HepG2 (cell line): Measurements from ENCODE around the gene STEAP1B. TPM values are rescaled to one million over a fixed set of nuclear protein-coding genes. Genes with fewer than 3 reads are reported as not detected.

Experiments used
- ATAC-seq: fragments of 200-7000 bp; cut with Tn5 transposase; 3 replicates; pipeline ENCODE4 v1.9.1; 2020; ENCODE audit warnings: mild to moderate bottlenecking, moderate library complexity
- BruUV-seq: library from RNA; stranded (reverse); fragments of 400-500 nt; replicated peaks from 2 replicates; lab custom pipeline; 2021; lab: Mats Ljungman, UMichigan
- CTCF ChIA-PET: fragments of 300-600 bp; formaldehyde crosslinking; extraction: SDS; loops from one replicate; lab custom pipeline; 2021; ENCODE audit warnings: low total read pairs, inconsistent platforms, low intra/inter-chr PET ratio; lab: Yijun Ruan, JAX
- POLR2A ChIA-PET: fragments of 350-600 bp; sonication (Branson Sonifier 250); formaldehyde crosslinking; loops from one replicate; lab custom pipeline; 2020; ENCODE audit warnings: antibody characterized with exemption, inconsistent platforms; lab: Yijun Ruan, JAX
- DNase-seq: peaks from one replicate; pipeline ENCODE4 v3.0.0-alpha.2; 2015; ENCODE audit warnings: low spot score
- FAIRE-seq: peaks from 3 replicates; lab custom pipeline; 2011; peaks lifted over from hg19 to GRCh38; lab: Jason Lieb, UNC
- H2AFZ ChIP-seq: one replicate; pipeline ENCODE4 v1.6.1; 2011; ENCODE audit warnings: low read length, inconsistent platforms
- H3K27ac ChIP-seq: fragments of 300-600 bp; 3 replicates; pipeline ENCODE4 v1.8.0; 2011; ENCODE audit warnings: mixed run types, mild to moderate bottlenecking, mixed read lengths, low read length, inconsistent platforms; ENCODE audit not compliant: insufficient read depth; ENCODE audit errors: extremely low read length
- H3K27me3 ChIP-seq, 2 experiments: fragments of 200-600 bp in 1 of 2; 2 replicates in 1 of 2; 3 replicates in 1 of 2; pipeline versions ENCODE4 v1.6.0 to v1.8.0; 2011; ENCODE audit warnings: low read length in 2 of 2, mild to moderate bottlenecking in 2 of 2, moderate library complexity in 2 of 2, inconsistent platforms in 1 of 2; ENCODE audit not compliant: insufficient read depth in 2 of 2, control insufficient read depth in 1 of 2
- H3K36me3 ChIP-seq, 2 experiments: fragments of 200-600 bp in 1 of 2; replicated peaks in 1 of 2; 2 replicates in 1 of 2; 3 replicates in 1 of 2; pipeline versions ENCODE4 v1.5.1 to v1.8.0; 2011; ENCODE audit warnings: low read length in 2 of 2, inconsistent platforms in 1 of 2; ENCODE audit not compliant: insufficient read depth in 2 of 2, control insufficient read depth in 1 of 2
- H3K4me1 ChIP-seq: 2 replicates; pipeline ENCODE4 v1.5.1; 2012; ENCODE audit warnings: low read length, inconsistent platforms; ENCODE audit not compliant: insufficient read depth
- H3K4me2 ChIP-seq: 2 replicates; pipeline ENCODE4 v1.6.0; 2011; ENCODE audit warnings: low read depth, low read length, inconsistent platforms
- H3K4me3 ChIP-seq, 3 experiments: fragments of 200-600 bp in 1 of 3; sonication (generic), shearing (Covaris generic) in 1 of 3; replicated peaks in 1 of 3; 2 replicates each; pipeline ENCODE4 v1.5.1; 2011 to 2016; ENCODE audit warnings: low read length in 3 of 3, inconsistent platforms in 2 of 3, low read depth in 2 of 3, mild to moderate bottlenecking in 2 of 3, control low read depth in 1 of 3, mixed read lengths in 1 of 3; ENCODE audit not compliant: insufficient read depth in 1 of 3
- H3K79me2 ChIP-seq: one replicate; pipeline ENCODE4 v1.6.1; 2011; ENCODE audit warnings: low read length, inconsistent platforms; ENCODE audit not compliant: insufficient read depth
- H3K9ac ChIP-seq: 2 replicates; pipeline ENCODE4 v1.6.0; 2011; ENCODE audit warnings: mild to moderate bottlenecking, low read depth, low read length, inconsistent platforms; ENCODE audit not compliant: insufficient read depth
- H3K9me3 ChIP-seq: 2 replicates; pipeline ENCODE4 v1.5.1; 2012; ENCODE audit warnings: mild to moderate bottlenecking, low read length
- H4K20me1 ChIP-seq: 2 replicates; pipeline ENCODE4 v1.6.0; 2011; ENCODE audit warnings: inconsistent platforms, mild to moderate bottlenecking, low read length, moderate library complexity; ENCODE audit not compliant: insufficient read depth
- ADNP ChIP-seq: sonication (generic); formaldehyde crosslinking; IDR thresholded peaks from 2 replicates; pipeline ENCODE4 v1.4.0; 2020; ENCODE audit warnings: missing genetic modification reagents
- BHLHE40 ChIP-seq: IDR thresholded peaks from 2 replicates; pipeline ENCODE4 v1.6.1; 2011; ENCODE audit warnings: low read length, improper control_type of control experiment
- CERS6 ChIP-seq: sonication (generic); formaldehyde crosslinking; IDR thresholded peaks from 2 replicates; pipeline ENCODE4 v1.5.0; 2020; ENCODE audit warnings: missing genetic modification reagents
- CREB1 ChIP-seq, 2 experiments: fragments of 450-650 bp in 1 of 2; IDR thresholded peaks; 2 replicates each; pipeline ENCODE4 v1.6.1; 2016 to 2017; ENCODE audit warnings: control low read depth in 1 of 2, mild to moderate bottlenecking in 1 of 2, missing compliant biosample characterization in 1 of 2, missing genetic modification characterization in 1 of 2
- ERF ChIP-seq: IDR thresholded peaks from 2 replicates; pipeline ENCODE4 v1.6.1; 2018; ENCODE audit warnings: missing biosample characterization, missing genetic modification reagents
- FOXK2 ChIP-seq: fragments of 450-650 bp; IDR thresholded peaks from 2 replicates; pipeline ENCODE4 v1.6.1; 2016
- FOXO1 ChIP-seq: sonication (generic); formaldehyde crosslinking; IDR thresholded peaks from 2 replicates; pipeline ENCODE4 v1.4.0; 2020; ENCODE audit warnings: missing genetic modification reagents
- GATAD2A ChIP-seq: IDR thresholded peaks from 2 replicates; pipeline ENCODE4 v1.6.1; 2016
- GPN1 ChIP-seq: sonication (generic); formaldehyde crosslinking; IDR thresholded peaks from 2 replicates; pipeline ENCODE4 v1.5.1; 2020; ENCODE audit warnings: missing genetic modification reagents, borderline replicate concordance
- HMGA1 ChIP-seq: sonication (generic); formaldehyde crosslinking; conservative IDR thresholded peaks from 2 replicates; pipeline ENCODE4 v1.4.0; 2020; ENCODE audit warnings: missing genetic modification reagents
- IRF2 ChIP-seq: IDR thresholded peaks from 2 replicates; pipeline ENCODE4 v1.6.1; 2018; ENCODE audit warnings: missing genetic modification reagents, missing compliant biosample characterization
- KAT8 ChIP-seq: IDR thresholded peaks from 2 replicates; pipeline ENCODE4 v1.6.1; 2016; ENCODE audit warnings: missing genetic modification reagents, missing compliant biosample characterization
- MED1 ChIP-seq: sonication (generic); formaldehyde crosslinking; IDR thresholded peaks from 2 replicates; pipeline ENCODE4 v1.4.0; 2020; ENCODE audit warnings: missing genetic modification reagents
- MIXL1 ChIP-seq: IDR thresholded peaks from 2 replicates; pipeline ENCODE4 v1.6.1; 2016
- RAD21 ChIP-seq: fragments of 450-650 bp; formaldehyde crosslinking; IDR thresholded peaks from 2 replicates; pipeline ENCODE4 v1.5.0; 2020; ENCODE audit warnings: mild to moderate bottlenecking
- RXRB ChIP-seq: IDR thresholded peaks from 2 replicates; pipeline ENCODE4 v1.6.1; 2016; ENCODE audit warnings: borderline replicate concordance, missing genetic modification reagents, missing compliant biosample characterization
- SMC3 ChIP-seq: IDR thresholded peaks from 2 replicates; pipeline ENCODE4 v1.6.1; 2011; ENCODE audit warnings: low read length, improper control_type of control experiment
- STAG1 ChIP-seq: sonication (generic); formaldehyde crosslinking; IDR thresholded peaks from 2 replicates; pipeline ENCODE4 v1.4.0; 2020; ENCODE audit warnings: missing genetic modification reagents
- TFE3 ChIP-seq: IDR thresholded peaks from 2 replicates; pipeline ENCODE4 v1.6.1; 2016
- TOE1 ChIP-seq: sonication (generic); formaldehyde crosslinking; IDR thresholded peaks from 2 replicates; pipeline ENCODE4 v1.4.0; 2020; ENCODE audit warnings: mild to moderate bottlenecking, missing genetic modification reagents
- ZNF136 ChIP-seq: sonication (generic); formaldehyde crosslinking; IDR thresholded peaks from 2 replicates; pipeline ENCODE4 v1.8.1; 2022; ENCODE audit warnings: low read depth, mild to moderate bottlenecking, moderate library complexity, missing genetic modification reagents
- ZNF580 ChIP-seq: IDR thresholded peaks from 2 replicates; pipeline ENCODE4 v1.6.1; 2016; ENCODE audit warnings: low read depth, borderline replicate concordance
- ZNF788 ChIP-seq: sonication (generic); formaldehyde crosslinking; IDR thresholded peaks from 2 replicates; pipeline ENCODE4 v1.5.0; 2020; ENCODE audit warnings: mild to moderate bottlenecking, missing genetic modification reagents, borderline replicate concordance
- ZNF841 ChIP-seq: sonication (generic); formaldehyde crosslinking; IDR thresholded peaks from 2 replicates; pipeline ENCODE4 v1.8.1; 2023; ENCODE audit warnings: missing genetic modification reagents, borderline replicate concordance
- WGBS: methylation state at CpG from one replicate; pipeline ENCODE4 v1.1.6; 2017; ENCODE audit warnings: low lambda C conversion rate; 5-methylcytosine and 5-hydroxymethylcytosine counted together
- in situ Hi-C: cut with HindIII; loops from 2 replicates; pipeline ENCODE4 v1.10.0; 2017; ENCODE audit warnings: low pct_unique_long_range_greater_than_20kb; ENCODE audit not compliant: extremely low pct_ligation_motif_present
- intact Hi-C: fragments of 100-400 bp; cut with micrococcal nuclease; formaldehyde crosslinking; loops from one replicate; pipeline ENCODE4 v1.10.0; 2022; ENCODE audit not compliant: unreplicated experiment
- polyA plus RNA-seq, 8 experiments: library from polyadenylated mRNA; depleted of rRNA in 3 of 8; stranded (reverse) in 7 of 8; unstranded in 1 of 8; fragments of >200 nt; fragmentation: Illumina TruSeq in 4 of 8; extraction: Trizol in 4 of 8; gene quantifications; 2 replicates each; pipeline versions ENCODE4 v1.2.1 to v1.2.3, GENCODE V29; 2011 to 2016; ENCODE audit warnings: low read depth in 4 of 8, missing spikeins in 1 of 8, mixed read lengths in 1 of 8; ENCODE audit not compliant: insufficient read depth in 1 of 8
- total RNA-seq, 5 experiments: library from RNA; depleted of rRNA; stranded (reverse); fragments of >200 nt; fragmentation: Illumina TruSeq; extraction: Trizol; gene quantifications; 2 replicates each; pipeline ENCODE4 v1.2.3, GENCODE V29; 2016; ENCODE audit warnings: low read depth in 1 of 5

STEAP1B gene
- total and polyA plus RNA-seq, 2 of the 13 experiments (the other 11 are each of a cell fraction or from before 2014, with no cell fraction given): not detected

- no peak overlapping the region for H3K27ac ChIP-seq
- no peak overlapping the region for H2AFZ ChIP-seq
- no peaks in the 10 kb centered on the region for H3K9me3 ChIP-seq
- in situ Hi-C loops: loop anchor here (5.0 kb wide), 1 partner anchor 387 kb away; no protein-coding TSS in a partner anchor
- no TSS peak for BruUV-seq
- H3K4me1 ChIP-seq: no peaks in the 10 kb centered on the region
- no peak overlapping the region for H3K9ac ChIP-seq
- ATAC-seq (peak; percentile 92), DNase-seq (peak; percentile 60), FAIRE-seq (peak; percentile 75)
- H3K4me3 ChIP-seq: no peak overlapping the region
- no peak overlapping the region for H3K4me2 ChIP-seq
- no peaks in the 10 kb centered on the region for H3K36me3 ChIP-seq
- H3K27me3 ChIP-seq: peaks cover 0 to 13% of the 10 kb centered on the region in 2 experiments; a peak in 1 of 5 replicates
- intact Hi-C loops: loop anchor here (1.0 to 5.0 kb wide), 3 partner anchors 192 to 386 kb away; no protein-coding TSS in a partner anchor
- H4K20me1 ChIP-seq: no peaks in the 10 kb centered on the region
- WGBS: 14% methylated on average over 10 of the region's 10 CpGs
- ChIA-PET POLR2A (no interaction called here), CTCF (interaction anchor here (1.1 to 3.5 kb wide), 5 partner anchors 164 to 385 kb away, joined by 3 to 40 read pairs (median 7); no protein-coding TSS in a partner anchor)
- H3K79me2 ChIP-seq: no peaks in the 10 kb centered on the region
- TF ChIP-seq HMGA1 (CRISPR knock-in tag) (no peak), TFE3 (CRISPR knock-in tag) (0 out of 2 replicates have a peak, but pooled peaks have one; percentile 17), RXRB (CRISPR knock-in tag) (0 out of 2 replicates have a peak, but pooled peaks have one; percentile 18), RAD21 (peak; percentile 88), FOXO1 (CRISPR knock-in tag) (0 out of 2 replicates have a peak, but pooled peaks have one; percentile 17), ZNF136 (CRISPR knock-in tag) (no peak), FOXK2 (no peak), ERF (CRISPR knock-in tag) (0 out of 2 replicates have a peak, but pooled peaks have one; percentile 36), CREB1 (IDR thresholded peaks at IDR 0.05) (no peak), CREB1 (CRISPR knock-in tag; IDR thresholded peaks at IDR 0.05) (0 out of 2 replicates have a peak, but pooled peaks have one; percentile 23), ZNF788 (CRISPR knock-in tag) (no peak), CERS6 (no peak), MIXL1 (peak; percentile 37; the same call in 1 of the 2 replicates), SMC3 (peak; percentile 97), GATAD2A (CRISPR knock-in tag) (0 out of 2 replicates have a peak, but pooled peaks have one; percentile 31), STAG1 (CRISPR knock-in tag) (peak; percentile 99), MED1 (CRISPR knock-in tag) (0 out of 2 replicates have a peak, but pooled peaks have one; percentile 7), IRF2 (CRISPR knock-in tag) (0 out of 2 replicates have a peak, but pooled peaks have one; percentile 35), KAT8 (0 out of 2 replicates have a peak, but pooled peaks have one; percentile 48), ZNF841 (CRISPR knock-in tag) (no peak), ADNP (CRISPR knock-in tag) (no peak), BHLHE40 (peak; percentile 93), ZNF580 (CRISPR knock-in tag) (peak; percentile 70; the same call in 1 of the 2 replicates), TOE1 (CRISPR knock-in tag) (no peak), GPN1 (CRISPR knock-in tag) (no peak)
Measured at GRCh38 chr7:22488643-22489462, 11.1 kb downstream of the STEAP1B start.
